CD4-positive, alpha-beta T cell treated with Interleukin-12 subunit alpha and Interleukin-12 subunit beta, for 1 hour (primary cell): Measurements from ENCODE around the gene EVC2.
A peak's percentile ranks its signal among the peaks of the same experiment; 100 is the strongest.
"Not testable (repeated sequence)": the region's sequence is repeated elsewhere in the genome, so short reads cannot be mapped to it uniquely, and the experiment has no call there.

Source experiments
- DNase-seq: peaks from one replicate; pipeline ENCODE4 v3.0.0-alpha.2; 2020

EVC2 gene

DNA sequence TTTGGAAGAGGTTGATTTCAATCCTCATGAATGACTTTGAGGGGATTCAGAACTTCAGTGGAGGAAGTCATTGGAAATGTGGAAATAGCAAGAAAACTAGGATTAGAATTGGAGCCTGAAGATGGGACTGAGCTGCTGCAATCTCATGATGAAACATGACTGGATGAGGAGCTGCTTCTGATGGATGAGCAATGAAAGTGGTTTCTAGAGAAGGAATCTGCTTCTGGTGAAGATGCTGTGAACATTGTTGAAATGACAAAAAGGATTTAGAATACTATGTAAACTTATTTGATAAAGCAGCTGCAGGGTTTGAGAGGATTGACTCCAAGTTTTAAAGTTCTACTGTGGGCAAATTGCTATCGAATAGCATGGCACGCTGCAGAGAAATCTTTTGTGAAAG is 29.7 kb upstream of the EVC2 start:
- DNase-seq, result no peak

DNA sequence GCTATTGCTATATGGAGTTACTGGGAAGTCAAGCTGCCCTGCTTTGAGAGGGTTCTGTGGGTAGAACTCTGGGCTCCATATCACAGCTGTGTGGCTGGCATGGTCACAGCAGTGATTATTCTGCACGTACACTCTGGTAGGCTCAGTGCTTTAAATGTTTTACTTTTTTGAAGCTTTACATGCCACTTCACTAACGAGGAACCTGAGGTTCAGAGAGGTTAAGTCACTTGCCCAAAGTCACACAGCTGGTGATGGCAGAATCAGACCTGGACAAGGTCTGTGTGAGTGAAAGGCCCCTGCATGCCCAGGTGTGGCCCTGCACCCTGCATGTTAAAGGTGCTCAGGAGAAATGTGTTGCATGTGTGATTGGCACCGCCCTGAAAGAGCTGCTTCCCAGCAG is 27.1 kb upstream of the EVC2 start:
- DNase-seq, result no peak

DNA sequence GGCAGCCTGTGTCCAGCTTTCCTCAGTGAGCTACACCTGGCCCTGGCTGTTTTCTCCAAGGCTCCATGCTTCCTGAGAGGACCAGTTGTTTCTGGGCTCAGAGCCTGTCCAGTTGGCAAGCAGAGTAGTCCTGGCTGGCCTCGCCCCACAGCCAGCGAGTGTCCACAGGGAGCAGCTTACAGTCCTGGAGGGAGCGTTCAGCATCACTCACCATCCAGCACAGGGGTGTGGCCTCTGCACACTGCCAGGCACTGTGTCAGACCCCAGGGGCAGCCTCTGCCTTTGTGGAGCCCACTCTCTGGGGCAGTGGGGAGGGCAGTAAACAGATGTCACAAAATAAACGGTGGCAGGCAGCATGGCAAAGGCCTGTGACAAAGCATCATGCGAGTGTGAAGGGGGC is 26.5 kb upstream of the EVC2 start:
- DNase-seq, result no peak

DNA sequence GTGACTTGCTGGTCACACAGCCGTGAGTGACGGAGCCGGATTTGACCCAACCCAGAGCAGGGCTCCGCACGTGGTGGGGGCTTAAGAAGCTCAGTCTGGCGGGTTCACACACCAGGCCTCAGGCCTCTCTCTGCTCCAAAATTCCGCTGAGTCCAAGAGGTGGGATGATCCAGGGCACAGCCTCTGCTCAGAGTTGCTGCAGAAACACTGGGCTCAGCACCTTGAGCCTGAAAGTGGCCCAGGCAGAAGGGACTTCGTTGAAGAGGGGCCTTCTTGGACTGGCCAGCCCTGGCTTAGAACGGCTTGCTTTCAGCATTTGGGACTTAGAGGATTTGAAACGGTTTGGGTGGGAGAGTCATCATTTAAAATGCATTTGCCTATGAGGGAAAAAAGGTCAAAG is 23.8 kb upstream of the EVC2 start:
- no peak for DNase-seq

DNA sequence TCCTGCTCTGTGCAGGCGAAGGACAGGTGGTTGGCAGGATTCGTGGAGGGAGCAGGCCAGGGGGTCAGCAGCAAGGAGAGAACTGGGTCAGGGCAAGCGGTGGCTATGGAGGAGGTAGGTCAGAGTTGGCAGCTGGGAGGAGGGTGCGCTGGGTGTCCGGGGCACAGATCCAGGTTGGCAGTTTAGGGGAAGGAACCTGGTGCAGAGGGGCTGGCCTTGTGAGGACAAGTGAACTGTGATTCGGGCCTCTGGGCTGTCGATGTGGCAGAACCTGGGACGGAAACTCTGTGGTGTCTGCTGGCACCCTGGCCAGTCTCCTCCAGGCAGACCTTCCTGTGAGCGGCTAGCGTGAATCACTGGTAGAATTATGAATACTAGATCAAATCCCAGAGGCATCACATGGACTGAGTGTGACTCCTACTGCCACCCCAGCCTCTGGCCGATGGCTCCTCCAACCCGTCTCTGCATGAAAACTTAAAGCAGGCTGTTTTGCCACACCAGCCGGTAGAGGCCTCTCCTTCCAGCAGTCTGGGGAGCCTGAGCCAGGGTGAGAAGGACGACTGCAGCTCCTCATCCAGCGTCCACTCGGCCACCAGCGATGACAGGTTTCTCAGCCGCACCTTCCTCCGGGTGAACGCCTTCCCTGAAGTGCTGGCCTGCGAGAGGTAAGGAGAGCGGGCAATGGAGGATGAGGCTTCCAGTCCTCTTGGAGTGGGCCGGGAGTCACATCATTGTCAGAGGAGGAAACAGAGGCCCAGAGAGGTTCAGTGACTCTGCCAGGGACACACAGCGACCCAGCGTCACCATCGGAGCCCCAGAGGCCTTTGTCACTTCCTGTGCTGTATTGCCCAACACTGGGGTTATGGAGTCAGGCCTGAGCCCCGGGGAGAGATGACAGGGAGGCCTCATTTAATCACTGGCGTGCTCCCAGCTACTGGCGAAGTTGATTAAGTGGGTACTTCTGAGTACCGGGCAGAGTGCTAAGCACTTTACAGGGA is 22.9 kb upstream of the EVC2 start:
- DNase-seq, result no peak

DNA sequence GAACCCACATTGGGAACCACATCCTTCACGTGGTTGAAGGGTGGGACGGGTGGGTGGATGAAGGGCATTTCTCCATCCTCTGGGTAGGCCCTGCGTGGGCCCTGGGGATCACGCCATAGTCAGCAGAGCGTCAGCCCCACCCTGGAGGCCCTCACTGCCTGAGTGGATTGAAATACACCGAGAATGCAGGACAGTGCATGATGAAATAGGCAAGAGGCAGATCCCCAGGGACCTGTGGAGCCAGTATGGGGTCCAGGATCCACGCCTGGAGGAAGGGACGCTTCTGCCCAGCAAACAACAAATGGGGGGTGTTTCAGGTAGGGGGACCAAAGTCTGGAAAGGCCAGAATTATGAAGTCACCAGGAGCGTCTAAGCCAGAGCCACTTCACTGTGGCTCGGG is 22.1 kb upstream of the EVC2 start:
- DNase-seq, result no peak

DNA sequence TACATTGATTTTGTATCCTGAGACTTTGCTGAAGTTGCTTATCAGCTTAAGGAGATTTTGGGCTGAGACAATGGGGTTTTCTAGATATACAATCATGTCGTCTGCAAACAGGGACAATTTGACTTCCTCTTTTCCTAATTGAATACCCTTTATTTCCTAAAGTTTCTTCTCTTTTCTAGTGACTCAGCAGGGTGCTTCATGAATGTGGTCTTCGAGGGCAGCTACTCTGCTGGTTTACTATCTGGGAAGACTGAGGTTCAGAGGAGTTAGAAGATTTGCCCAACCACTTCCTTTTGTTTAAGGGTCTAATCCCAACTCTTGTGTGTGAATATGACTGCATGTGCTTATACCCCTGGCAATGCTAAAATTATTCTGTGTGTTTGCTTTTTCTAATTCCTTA is 20.1 kb upstream of the EVC2 start:
- not testable (repeated sequence) for DNase-seq

DNA sequence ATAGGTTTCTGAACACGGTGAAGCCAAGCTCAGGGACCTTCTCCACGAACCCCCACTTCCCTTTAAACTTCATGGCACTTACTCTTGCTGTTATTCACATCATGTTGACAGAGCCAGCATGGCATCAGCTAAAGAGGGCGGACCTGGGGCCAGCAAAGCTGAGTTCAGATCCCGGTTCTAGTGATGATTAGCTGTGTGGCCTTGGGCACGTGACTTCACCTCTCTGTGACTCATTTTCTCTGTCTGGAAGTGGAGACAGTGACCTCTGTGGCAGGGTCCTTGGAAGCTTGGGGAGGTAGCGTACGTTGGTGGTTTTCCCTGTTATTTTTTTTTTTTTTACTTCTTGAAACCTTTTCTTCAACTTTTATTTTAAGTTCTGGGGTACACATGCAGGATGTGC is 16.0 kb upstream of the EVC2 start:
- DNase-seq, result no peak

DNA sequence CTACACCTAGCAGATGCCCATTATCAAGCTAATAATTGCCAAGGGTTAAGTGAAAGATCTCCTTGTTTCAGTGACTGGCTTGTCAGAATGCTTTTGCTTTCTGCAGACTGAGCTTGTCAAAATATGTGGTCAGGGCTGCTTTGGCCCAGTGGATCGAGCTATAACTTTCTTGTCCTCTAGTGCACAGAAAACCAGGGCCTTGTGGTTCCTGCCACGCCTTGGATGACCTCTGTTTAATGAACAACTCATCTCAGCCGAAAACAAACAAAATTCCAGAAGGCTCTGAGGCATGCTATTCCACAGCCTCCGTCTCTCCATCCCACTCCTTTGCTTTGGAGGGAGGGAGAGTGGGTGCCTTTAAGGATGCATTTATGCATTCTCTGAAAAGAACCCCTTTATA is 14.0 kb upstream of the EVC2 start:
- DNase-seq, result no peak

DNA sequence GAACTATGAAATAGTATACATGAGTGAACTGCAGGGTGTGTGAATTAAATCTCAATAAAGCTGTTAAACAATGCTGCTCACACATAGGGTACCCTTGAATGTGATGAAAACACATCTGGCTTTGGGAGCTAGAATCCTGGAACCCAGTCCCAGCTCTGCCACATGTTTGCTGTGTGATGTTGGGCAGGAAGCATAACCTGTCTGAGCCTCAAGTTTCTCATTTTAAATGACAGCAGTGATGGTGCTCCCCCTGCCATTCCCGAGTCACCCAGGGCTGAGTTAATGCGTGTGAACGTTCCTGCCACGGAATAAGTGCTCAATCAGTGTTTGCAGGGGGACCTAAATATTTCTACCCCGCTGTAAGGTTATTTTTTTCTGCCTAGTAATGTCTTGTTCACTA is 13.6 kb upstream of the EVC2 start:
- DNase-seq, result no peak

DNA sequence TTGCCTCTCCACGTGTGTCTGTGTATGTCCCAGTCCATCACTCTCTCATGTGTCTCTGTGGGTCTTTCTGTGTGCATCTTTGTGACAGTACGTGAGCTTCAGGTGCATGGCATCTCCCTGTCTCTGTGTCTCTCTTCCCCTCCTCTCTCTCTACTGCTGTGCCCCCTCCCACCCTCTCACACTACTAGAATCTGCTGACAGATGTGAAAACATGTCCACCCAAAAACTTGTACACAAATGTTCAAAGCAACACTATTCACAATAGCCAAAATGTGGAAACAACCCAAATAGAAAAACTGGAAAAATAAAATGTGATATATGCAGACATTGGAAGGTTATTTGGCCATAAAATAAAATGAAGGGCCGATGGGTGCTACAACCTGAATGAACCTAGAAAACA is 12.6 kb upstream of the EVC2 start:
- no peak for DNase-seq

DNA sequence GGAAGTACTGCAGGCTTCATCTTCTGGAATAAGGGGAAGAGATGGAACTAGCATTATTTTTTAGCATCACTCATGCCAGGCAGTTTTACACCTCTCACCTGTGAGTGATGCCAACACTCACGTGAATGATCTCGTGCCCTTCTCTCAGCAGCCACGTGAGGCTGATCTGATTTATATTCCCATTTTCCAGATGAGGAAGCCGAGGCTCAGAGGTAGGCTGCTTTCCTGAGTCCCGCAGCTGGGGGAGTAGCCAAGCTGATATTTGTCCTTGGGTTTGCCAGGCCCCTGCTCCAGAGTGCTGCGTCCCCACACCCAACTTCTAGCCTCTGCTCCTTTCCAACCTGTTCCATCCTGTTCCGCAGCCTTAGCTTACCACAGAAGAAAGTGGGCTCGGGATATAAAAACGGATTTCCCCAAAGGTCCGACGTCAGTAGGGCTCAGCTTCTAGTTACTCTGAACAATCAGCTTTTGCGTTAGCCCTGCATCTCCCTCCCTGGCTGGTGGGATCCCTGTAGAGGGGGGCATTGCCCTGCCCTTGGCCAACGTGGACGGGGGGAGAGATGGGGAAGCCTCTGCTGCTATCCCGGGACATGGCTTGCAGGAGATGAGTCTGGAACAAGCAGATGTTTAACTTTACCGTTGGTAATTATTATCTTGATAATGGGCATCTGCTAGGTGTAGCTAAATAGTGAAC is 11.9 kb upstream of the EVC2 start:
- no peak for DNase-seq

DNA sequence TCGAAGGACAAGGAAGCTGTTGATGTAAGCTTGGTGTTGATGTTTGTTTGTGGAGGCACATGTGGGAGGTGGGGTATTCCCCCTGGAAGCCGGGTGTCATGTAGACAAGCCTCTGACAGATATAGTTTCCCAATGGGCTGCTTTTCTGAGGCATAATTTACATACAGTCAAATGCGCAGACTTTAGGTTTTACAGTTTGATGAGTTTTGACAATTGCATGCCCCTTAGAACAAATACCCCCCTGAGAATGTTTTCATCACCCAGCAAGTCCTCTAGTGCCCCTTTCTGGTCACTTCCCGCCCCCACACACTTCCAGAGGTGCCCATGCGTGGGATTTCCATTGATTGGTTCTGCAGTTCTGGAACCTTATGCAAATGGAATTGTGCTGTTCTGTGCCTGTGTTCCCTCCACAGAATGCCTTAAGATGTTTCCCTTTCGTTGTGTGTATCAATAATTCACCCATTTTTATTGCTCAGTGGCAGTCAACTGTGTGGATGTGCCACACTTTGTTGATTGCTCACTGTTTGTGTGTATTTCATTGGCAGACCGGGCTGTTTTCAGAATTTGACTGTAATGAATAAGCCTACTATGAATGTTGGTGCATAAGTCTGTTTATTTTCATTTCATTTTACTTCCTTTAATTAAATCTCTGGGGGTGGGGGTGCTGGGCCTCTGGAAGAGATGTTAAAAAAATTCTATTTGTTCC is 11.1 kb upstream of the EVC2 start:
- no peak for DNase-seq

DNA sequence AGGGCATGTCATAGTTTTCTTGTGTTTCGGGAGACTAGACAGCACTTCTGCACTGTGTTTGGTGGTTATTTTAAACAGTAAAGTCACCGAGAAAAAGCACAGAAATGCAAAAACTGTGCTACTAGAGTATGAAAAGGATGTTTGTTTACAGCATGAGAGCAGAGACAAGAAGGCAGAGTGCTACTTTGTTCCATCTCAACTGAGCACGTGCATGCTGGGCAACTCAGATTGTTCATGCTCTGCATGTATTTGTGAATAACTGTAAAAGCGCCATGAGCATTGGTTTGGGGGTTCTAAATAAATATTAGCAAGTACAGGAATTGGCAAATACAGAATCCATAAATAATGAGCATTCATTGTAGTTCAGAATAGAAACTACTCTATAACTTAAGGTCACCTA is 10.1 kb upstream of the EVC2 start:
- no peak for DNase-seq

DNA sequence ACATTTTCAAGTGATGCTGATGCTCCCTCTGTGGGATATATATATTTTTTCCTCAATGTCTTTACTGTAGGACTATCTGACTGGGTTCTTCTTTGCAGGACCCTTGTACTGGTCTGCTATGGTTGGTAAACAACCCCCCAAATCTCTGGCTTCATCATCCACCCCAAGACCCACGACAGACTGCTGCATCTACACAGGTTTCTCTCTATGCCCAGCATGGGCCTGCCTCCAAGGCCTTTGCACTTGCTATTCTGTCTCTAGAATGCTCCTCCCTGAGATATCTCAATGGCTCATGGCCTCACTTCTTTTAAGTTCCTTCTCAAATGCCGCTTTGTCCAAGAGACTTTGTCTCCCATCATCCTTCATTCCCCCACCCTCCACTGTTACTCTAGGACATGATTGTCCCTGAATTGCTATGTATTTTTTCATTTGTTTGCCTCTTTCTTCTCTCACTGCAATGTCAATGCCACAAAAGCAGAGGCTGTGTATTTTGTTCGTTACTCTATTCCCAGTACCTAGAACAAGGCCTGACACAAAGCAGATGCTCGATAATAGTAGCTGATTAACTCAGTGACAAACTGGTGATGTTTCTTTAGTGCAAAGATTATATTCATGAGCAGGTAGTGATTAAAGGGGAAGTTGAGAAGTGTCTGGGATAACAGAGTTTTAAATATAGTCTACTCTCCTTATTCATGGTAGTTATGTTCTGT is 9.2 kb upstream of the EVC2 start:
- no peak for DNase-seq

DNA sequence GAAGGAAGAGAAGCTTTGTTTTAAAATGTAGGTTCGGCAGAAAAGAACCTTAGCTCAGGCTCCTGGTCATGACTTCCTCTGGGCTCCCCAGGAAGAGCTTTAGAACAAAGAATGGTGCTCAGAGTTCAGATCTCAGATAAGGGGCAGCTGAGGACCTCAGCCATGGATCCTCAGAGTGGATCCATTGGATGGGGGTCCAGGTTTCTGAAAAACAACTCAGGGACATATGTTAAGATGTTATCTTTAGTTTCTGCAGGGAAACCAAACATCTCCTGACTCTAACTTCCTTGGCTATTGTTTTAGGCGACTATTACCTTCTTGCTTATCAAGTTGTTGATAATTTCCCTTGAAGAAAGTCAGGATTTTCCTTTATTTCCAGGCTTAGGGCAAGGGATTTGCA is 8.0 kb upstream of the EVC2 start:
- no peak for DNase-seq

DNA sequence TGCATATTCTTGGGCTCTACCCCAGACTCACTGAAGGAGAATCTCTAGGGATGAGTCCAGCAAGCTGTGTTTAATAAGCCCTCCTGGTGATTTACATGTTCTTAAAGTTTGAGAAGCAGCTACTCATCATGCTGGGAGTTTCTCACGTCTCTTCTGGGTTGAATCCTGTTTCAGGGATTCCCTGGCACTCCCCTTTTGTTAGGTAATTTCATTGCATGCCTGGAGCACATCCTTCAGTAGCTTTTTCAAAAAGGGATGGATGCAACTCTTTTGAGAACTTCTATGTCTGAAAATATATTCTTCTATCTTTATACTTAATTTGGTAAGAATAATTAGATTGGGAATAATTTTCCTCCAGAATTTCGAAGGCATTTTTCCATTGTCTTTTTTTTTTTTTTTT is 7.0 kb upstream of the EVC2 start:
- DNase-seq, result no peak

DNA sequence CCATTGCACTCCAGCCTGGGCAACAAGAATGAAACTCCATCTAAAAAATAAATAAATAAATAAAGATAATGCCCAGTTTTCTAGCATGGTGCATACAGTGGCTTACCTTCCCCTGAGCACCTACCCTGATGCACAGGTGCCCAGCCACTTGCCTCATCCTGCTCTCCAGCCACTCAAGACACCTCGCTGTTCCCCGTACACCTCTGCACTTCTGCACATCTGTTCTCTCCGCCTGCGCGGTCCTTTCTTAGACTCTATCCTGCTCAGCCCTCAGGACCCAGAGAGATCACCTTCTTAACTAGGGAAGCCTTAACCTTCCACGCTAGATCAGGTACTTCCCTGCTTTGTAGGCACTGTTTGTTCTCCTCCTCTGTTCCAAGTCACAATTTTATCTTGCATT is 5.5 kb upstream of the EVC2 start:
- no peak for DNase-seq

DNA sequence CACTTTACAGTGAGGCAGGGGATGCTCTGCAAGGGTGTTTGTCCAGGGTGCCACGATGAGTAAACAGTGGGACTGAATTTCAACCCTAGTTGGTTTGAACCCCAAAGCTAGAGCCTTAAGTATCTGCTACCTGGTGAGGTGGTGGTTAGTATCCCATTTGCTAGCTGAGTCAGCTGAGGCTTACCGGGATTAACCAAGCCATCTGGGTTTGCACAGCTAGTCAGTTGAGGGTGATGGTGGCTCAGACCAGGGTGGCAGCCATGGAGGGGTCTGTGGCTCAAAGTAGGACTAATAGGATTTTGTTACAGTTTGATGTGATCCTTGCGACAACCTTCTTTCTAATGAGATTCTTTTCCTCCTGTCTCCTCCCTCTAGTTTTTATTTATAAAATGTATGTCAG is 4.6 kb upstream of the EVC2 start:
- no peak for DNase-seq

DNA sequence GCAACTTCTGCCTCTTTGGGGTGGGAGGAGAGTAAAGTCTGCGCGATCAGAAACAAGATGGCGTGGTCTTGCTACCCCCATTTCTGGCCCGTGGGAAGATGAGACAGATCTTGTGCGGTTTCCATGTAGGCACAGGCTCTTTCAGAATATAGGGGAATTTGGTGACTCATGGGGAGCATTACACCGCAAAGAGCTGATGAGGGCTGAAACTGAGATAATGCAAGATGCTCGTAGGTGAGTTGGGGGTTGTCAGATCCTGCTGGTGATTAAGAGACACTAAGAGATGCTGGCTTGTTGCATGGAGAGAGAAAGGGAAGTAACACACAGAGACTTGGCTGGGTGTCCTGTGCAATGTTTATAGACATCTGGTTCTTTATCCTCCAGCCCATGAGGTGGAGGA is 4.2 kb upstream of the EVC2 start:
- DNase-seq, result no peak

DNA sequence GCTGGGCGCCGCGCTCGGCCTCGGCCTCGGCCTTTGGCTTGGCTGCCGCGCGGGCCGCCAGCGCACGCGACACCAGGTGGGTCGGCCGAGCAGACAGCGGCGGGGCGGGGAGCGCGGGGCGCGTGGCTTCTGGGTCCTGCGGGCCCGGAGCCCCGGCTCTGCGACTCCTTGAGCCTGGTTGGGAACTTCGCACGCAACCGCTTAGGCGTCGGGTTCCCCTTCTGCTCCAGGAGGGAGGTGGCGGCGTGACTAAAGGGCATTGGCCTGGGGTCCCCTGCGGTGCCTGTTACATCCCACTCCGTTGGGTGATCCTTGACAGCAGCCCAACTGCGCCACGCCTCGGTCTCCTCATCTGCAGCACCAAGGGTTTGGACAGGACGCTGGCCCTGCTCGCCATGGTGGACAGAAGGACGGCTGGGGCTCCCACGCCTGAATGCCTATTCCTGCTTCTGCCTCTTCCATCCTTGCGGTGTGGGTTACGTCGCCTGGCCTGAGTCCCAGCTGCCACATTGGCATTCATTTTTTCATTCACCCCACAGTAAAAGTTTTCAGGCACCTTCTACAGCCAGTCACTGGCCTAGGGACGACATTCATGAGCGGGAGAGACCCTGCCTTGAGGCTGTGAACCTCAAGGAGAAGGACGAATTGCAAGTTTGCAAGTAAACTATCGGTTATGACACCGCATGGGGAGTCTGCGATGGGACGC is 3.3 kb upstream of the EVC2 start:
- DNase-seq, result no peak

DNA sequence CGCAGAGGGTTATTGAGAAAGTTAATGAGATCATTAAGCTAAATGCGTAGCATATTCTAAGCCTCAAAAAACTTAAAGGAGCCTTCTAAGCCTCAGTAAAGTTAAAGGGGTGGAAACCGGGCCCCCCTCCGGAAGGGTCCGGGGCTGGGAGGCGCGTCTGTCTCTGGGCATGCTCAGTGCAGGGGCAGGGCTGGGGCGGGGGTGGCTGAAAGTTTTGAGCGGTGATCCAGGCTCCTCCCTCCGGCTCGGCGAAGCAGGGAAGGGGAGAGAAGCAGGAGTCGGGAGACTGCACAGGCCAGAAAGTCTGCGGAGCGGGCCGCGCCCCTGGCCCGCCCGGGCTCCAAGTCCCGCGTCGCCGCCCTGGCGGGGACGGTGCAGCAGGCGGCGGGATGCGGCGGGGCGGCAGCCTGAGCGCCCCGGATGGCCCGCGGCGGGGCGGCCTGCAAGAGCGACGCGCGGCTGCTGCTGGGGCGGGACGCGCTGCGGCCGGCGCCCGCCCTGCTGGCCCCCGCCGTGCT is 2.7 kb upstream of the EVC2 start, which contains the start of gene EVC:
EVC (plus strand) TSS at position 241 of the 518 bp plus-strand sequence; CDS start at position 421, 180 bp downstream.
- peak; percentile 15 for DNase-seq
